ENCODE measurements around the gene RACGAP1.

RACGAP1 gene

GRCh38 chr12:49941556-49942511, 83.5 kb downstream of the RACGAP1 start:
- Histone ChIP-seq H3K4me1 (ENCODE audit: insufficient read depth, low read length) (no peaks in the 10 kb centered on the region), H3K36me3 (ENCODE audit: insufficient read depth, low read length) (no peaks in the 10 kb centered on the region), H3K27ac (ENCODE audit: low read depth, low read length) (no peak overlapping the region), H3K9me3 (ENCODE audit: low read length) (no peaks in the 10 kb centered on the region), H3K9ac (ENCODE audit: low read length) (no peak overlapping the region), H3K4me3 (ENCODE audit: low read depth in 1 of 2, low read length in 2 of 2) (no peak overlapping the region), H3K27me3 (ENCODE audit: control insufficient read depth in 1 of 2, insufficient read depth in 2 of 2, low read length in 2 of 2) (no peaks in the 10 kb centered on the region)

GRCh38 chr12:49939707-49940106, 85.6 kb downstream of the RACGAP1 start:
- Histone ChIP-seq H3K27me3 (ENCODE audit: control insufficient read depth in 1 of 2, insufficient read depth in 2 of 2, low read length in 2 of 2) (no peaks in the 10 kb centered on the region), H3K36me3 (ENCODE audit: insufficient read depth, low read length) (no peaks in the 10 kb centered on the region), H3K27ac (ENCODE audit: low read depth, low read length) (no peak overlapping the region), H3K4me3 (ENCODE audit: low read depth in 1 of 2, low read length in 2 of 2) (no peak overlapping the region), H3K4me1 (ENCODE audit: insufficient read depth, low read length) (no peaks in the 10 kb centered on the region), H3K9me3 (ENCODE audit: low read length) (no peaks in the 10 kb centered on the region), H3K9ac (ENCODE audit: low read length) (no peak overlapping the region)

DNA sequence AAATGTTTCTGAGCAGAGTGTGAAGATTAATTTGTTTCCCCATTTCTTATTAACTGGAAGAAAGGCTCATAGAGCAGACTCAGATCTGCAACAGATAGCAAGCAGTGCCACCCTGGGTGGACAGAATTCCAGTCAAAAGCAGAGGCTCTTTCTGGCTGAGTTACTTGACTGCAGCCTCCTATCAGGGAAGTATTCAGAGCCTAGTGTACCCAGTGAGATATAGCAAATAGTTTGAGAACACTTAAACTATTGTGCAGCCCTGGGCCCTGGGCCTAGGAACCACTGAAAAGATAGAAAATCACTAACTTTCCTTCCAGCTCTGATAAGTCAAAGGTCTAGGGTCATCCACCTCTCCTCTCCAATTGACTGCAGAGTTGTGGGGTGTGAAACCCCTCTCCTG, 86.0 kb downstream of the RACGAP1 start:
- H3K9me3 ChIP-seq (ENCODE audit: low read length), result no peaks in the 10 kb centered on the region
- no peak overlapping the region for H3K4me3 ChIP-seq (ENCODE audit: low read depth in 1 of 2, low read length in 2 of 2)
- H3K4me1 ChIP-seq (ENCODE audit: insufficient read depth, low read length), result no peaks in the 10 kb centered on the region
- no peaks in the 10 kb centered on the region for H3K36me3 ChIP-seq (ENCODE audit: insufficient read depth, low read length)
- H3K27ac ChIP-seq (ENCODE audit: low read depth, low read length), result no peak overlapping the region
- H3K9ac ChIP-seq (ENCODE audit: low read length), result no peak overlapping the region
- H3K27me3 ChIP-seq (ENCODE audit: control insufficient read depth in 1 of 2, insufficient read depth in 2 of 2, low read length in 2 of 2), result no peaks in the 10 kb centered on the region

All from muscle layer of colon (tissue), 2 donors.